HCT116 (cell line): ENCODE measurements around the gene CCM2.

Experiments
- CTCF ChIP-seq, 3 experiments: fragments of 200-600 bp in 1 of 3; sonication (generic) in 1 of 3; IDR thresholded peaks in 2 of 3; conservative IDR thresholded peaks in 1 of 3; 2 replicates each; pipeline ENCODE4 v1.5.1; 2012 to 2017; ENCODE audit warnings: low read depth in 2 of 3, low read length in 2 of 3, antibody characterized with exemption in 1 of 3, borderline replicate concordance in 1 of 3, control low read depth in 1 of 3, mild to moderate bottlenecking in 1 of 3, mixed read lengths in 1 of 3, mixed run types in 1 of 3, moderate library complexity in 1 of 3; ENCODE audit not compliant: insufficient read depth in 1 of 3
- SIN3A ChIP-seq: IDR thresholded peaks from 2 replicates; pipeline ENCODE4 v1.6.1; 2012; ENCODE audit warnings: low read depth

DNA sequence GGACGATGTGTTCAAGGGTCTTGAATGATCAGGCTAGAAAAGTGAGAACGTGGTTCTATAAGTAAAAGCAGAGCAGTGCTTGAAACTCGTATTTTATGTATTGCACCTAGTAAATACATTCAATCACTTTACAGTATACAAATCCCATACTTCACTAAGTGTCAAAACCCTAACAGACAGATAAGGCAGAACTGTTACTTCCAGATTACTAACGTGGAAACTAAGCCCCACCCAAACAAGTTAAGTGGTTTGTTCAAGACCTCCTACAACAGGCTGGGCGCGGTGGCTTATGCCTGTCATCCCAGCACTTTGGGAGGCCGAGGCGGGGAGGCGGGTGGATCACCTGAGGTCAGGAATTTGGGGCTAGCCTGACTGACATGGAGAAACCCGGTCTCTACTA is 12.0 kb upstream of the CCM2 start:
- TF ChIP-seq CTCF (IDR thresholded peaks at IDR 0.05 in 2 of 3, conservative IDR thresholded peaks at IDR 0.05 in 1 of 3; ENCODE audit: borderline replicate concordance in 1 of 3, insufficient read depth in 1 of 3, low read depth in 2 of 3, low read length in 2 of 3) (no peak), SIN3A (no peak)
